Measurements from ENCODE around the gene SHC1. TPM values are rescaled to one million over a fixed set of nuclear protein-coding genes. Genes with fewer than 3 reads are reported as not detected.
A peak's percentile ranks its signal among the peaks of the same experiment; 100 is the strongest.

The SHC1 gene
- total and polyA plus RNA-seq, 8 donors = 120 to 148 (median 132) TPM

GRCh38 chr1:154955718-154956543, 14.6 kb downstream of the SHC1 start, which contains the start of gene PBXIP1:
Gene PBXIP1 (minus strand): TSS chr1:154956099. CDS start chr1:154953721, 2,378 bp downstream.
- DNase-seq (peak in 3 of 4 donors; percentile 75 to 93 (median 91)), ATAC-seq (peak; percentile 87)
- TF ChIP-seq CTCF (IDR thresholded peaks at IDR 0.05) = no peak
- intact Hi-C loops (cut with DNase I) = loop anchor here in 1 of 2 donors (10.0 kb wide), 1 partner anchor 109 kb away; the partner anchor contains the start of gene EFNA4
- Histone ChIP-seq H3K4me1 (peaks cover 29 to 74% of the 10 kb centered on the region in 2 donors), H3K27me3 (no peaks in the 10 kb centered on the region), H3K27ac (peak within 1 kb of the TSS; percentile 81 to 88), H3K4me3 (peak within 1 kb of the TSS; percentile 50 to 58), H3K36me3 (peaks cover 0 to 23% of the 10 kb centered on the region in 2 donors), H3K9me3 (no peaks in the 10 kb centered on the region)

GRCh38 chr1:154955039-154955717, 15.4 kb downstream of the SHC1 start:
- Histone ChIP-seq H3K36me3 (peaks cover 0 to 31% of the 10 kb centered on the region in 2 donors), H3K4me3 (peak overlapping the region; percentile 50 to 58), H3K27me3 (no peaks in the 10 kb centered on the region), H3K4me1 (peaks cover 23 to 66% of the 10 kb centered on the region in 2 donors), H3K9me3 (no peaks in the 10 kb centered on the region), H3K27ac (peak overlapping the region; percentile 81 to 88)
- intact Hi-C loops (cut with DNase I) = loop anchor here in 1 of 2 donors (10.0 kb wide), 1 partner anchor 110 kb away; the partner anchor contains the start of gene EFNA4
- DNase-seq (peak in 1 of 4 donors; percentile 81), ATAC-seq (peak; percentile 42)
- no peak for TF ChIP-seq CTCF (IDR thresholded peaks at IDR 0.05)

- H3K4me1 ChIP-seq = peaks cover 23 to 64% of the 10 kb centered on the region in 2 donors
- DNase-seq (no peak), ATAC-seq (no peak)
- H3K27me3 ChIP-seq = no peaks in the 10 kb centered on the region
- H3K9me3 ChIP-seq = no peaks in the 10 kb centered on the region
- peak overlapping the region in 1 of 2 donors; percentile 14 for H3K4me3 ChIP-seq
- no peak for TF ChIP-seq CTCF (IDR thresholded peaks at IDR 0.05)
- H3K27ac ChIP-seq = peak overlapping the region in 1 of 2 donors; percentile 81
- intact Hi-C loops (cut with DNase I) = loop anchor here in 1 of 2 donors (10.0 kb wide), 1 partner anchor 110 kb away; the partner anchor contains the start of gene EFNA4
- H3K36me3 ChIP-seq = peaks cover 0 to 34% of the 10 kb centered on the region in 2 donors
These were observed 16.0 kb downstream of the SHC1 start for GRCh38 chr1:154954541-154954940.

- no peak for ATAC-seq
- no peak for DNase-seq
- Histone ChIP-seq H3K36me3 (peaks cover 0 to 25% of the 10 kb centered on the region in 2 donors), H3K27me3 (no peaks in the 10 kb centered on the region), H3K9me3 (no peaks in the 10 kb centered on the region), H3K27ac (no peak overlapping the region), H3K4me3 (no peak overlapping the region), H3K4me1 (peaks cover 23 to 63% of the 10 kb centered on the region in 2 donors)
- no peak for TF ChIP-seq CTCF (IDR thresholded peaks at IDR 0.05)
- intact Hi-C loops (cut with DNase I) = loop anchor here in 1 of 2 donors (10.0 kb wide), 1 partner anchor 111 kb away; the partner anchor contains the start of gene EFNA4
These were observed 16.9 kb downstream of the SHC1 start for GRCh38 chr1:154953611-154954038.

Data from left lung (tissue), 10 donors.